ENCODE measurements around the gene NMNAT2.

- TF ChIP-seq CTCF (IDR thresholded peaks at IDR 0.05) (no peak), POLR2A (IDR thresholded peaks at IDR 0.05) (no peak)
Observed at GRCh38 chr1:183215076-183215720, 203.0 kb downstream of the NMNAT2 start.
